Glomerular endothelial cell (primary cell): Measurements from ENCODE around the gene ZBTB22. TPM values are rescaled to one million over a fixed set of nuclear protein-coding genes. Genes with fewer than 3 reads are reported as not detected.
"Not testable (repeated sequence)": the region's sequence is repeated elsewhere in the genome, so short reads cannot be mapped to it uniquely, and the experiment has no call there.

Experiments
- DNase-seq: peaks from one replicate; pipeline ENCODE4 v3.0.0-alpha.2; 2011; ENCODE audit warnings: low read depth, low spot score; ENCODE audit errors: extremely low read depth
- total RNA-seq: library from RNA; depleted of rRNA; stranded (reverse); fragments of >200 nt; gene quantifications from 2 replicates; pipeline ENCODE4 v1.2.3, GENCODE V29; 2015

The ZBTB22 gene
- total RNA-seq, 1 donor from 2014 or later: 11.0 TPM

DNA sequence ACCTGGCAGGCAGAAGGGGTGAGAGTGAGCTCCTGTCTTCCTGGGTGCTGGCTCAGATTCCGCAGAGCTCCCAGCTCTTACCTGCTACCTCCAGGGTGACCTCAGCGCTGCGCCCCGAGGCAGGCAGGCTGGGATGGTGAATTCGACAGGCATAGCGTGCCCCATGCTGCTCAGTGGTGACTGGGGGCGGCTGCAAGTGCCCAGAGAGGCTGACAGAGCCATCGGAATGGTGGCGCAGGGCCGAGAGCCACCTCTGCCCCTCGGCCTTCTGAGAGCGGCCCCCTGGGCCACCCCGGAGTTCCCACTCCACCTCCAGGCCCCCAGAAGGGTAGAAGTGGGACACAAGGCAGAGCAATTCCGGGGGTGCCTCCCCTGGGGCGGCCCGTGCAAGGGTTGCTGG lies 13.3 kb downstream of the ZBTB22 start:
- no peak for DNase-seq

DNA sequence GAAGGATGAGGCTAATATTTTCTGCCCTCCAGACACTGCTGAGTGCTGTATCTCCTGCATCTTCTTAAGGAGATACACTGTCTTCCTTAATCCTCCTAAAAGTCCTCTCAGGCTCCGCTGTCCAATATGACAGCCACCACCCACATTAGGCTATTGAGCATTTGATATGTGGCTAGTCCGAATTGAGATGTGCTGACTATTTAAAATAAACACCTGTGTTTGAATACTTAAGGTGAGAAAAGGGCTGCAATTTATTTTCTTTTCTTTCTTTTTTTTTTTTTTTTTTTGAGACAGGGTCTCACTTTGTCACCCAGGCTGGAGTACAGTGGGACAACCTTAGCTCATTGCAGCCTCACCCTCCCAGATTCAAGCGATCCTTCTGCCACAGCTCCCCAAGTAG lies 15.7 kb downstream of the ZBTB22 start:
- no peak for DNase-seq

- DNase-seq: peak; percentile 55
These were observed 18.2 kb downstream of the ZBTB22 start for GRCh38 chr6:33299237-33299944.

- no peak for DNase-seq
These were observed 18.7 kb downstream of the ZBTB22 start, which contains the start of gene RGL2 for GRCh38 chr6:33298773-33299236. Gene RGL2 (minus strand): TSS chr6:33298942. CDS start chr6:33298610, 332 bp downstream.

- no peak for DNase-seq
These were observed 19.4 kb downstream of the ZBTB22 start for GRCh38 chr6:33297956-33298772.

DNA sequence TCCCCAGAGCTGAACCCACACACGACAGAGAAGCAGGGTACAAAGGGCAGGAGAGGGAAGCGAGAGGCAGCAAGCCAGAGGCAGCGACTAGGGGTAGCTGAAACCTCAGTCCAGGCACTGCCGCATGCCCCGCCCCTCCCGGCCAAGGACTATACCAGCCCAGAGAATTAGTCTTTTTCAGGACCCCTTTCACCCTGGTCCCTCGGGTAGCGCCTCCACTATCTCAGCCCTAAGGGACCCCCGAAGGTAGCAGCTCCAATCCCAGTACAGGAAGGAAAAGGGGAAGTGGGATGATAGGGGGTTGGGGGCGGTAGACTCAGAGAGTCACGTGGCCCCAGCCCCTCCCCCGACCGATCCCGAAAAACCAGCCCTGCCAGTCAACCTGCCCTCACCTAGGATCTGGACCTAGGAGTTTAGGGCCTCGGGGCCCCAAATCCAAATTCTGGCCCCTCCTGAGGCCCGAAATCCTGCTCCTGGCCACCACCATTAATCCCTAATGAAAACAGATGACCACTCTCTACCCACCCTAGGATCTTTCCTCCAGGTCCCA lies 20.1 kb downstream of the ZBTB22 start:
- DNase-seq: no peak

DNA sequence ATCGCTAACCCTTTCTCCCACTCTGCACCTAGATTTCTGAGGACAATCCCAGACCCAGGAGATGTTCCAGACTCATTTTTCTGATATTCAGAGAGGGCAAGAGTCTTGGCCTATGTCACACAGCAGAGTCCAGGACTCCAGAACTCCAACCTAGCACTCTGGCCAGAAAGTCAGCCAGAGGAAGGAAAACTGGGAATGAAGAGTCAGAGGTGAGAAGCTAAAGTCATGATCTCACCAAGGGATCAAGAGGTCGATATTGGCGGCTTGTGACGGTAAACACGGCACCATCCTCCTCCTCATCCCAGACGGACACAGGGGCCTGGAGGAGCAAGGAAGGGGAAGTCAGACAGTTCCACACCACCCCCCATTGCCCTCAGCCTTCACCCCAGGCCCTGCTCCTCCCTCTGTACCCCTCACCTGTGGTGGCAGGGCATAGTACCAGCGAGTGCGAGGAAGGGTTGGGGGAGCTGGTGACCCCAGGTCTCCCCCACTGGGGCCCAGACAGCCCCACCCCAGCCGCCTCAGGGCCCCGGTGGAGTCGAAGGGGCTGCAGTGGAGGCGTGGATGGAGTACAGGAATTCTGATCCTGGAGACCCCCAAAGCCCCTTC lies 20.6 kb downstream of the ZBTB22 start:
- no peak for DNase-seq

GRCh38 chr6:33295621-33296369 lies 21.7 kb downstream of the ZBTB22 start:
- DNase-seq: no peak

GRCh38 chr6:33294086-33294823 lies 23.3 kb downstream of the ZBTB22 start:
- no peak for DNase-seq

DNA sequence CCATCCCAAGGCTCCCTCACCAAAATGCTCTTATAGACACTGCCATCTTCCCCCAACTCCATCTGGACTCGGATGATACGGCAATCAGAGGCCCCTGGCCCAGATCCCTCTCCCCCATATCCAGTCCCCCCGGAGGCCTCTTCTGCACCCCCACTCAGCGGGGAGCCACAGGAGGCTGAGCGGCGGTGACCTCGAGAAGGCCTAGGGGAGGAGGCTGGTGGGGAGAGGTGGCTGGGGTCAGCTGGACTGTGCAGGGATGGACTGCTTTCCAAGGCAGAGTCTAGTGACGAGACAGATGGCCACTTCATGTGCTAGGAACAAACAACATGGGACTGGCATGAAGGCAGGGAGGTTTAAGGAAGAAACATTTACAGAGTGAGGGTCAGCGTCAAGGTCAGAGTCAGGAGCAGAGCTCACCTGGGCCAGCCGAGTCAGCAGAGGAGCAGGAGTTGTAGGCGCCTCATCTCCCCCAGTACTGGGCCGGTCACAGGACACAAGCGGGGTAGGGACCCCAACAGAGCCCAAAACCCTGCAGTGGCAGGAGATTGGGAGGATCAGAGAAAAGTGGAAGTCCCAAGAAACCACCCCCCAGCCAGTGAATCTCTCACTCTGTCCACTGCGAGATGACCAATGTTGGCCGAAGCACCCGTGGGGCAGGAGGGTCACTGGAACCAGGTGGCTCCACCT lies 24.4 kb downstream of the ZBTB22 start:
- DNase-seq: no peak

DNA sequence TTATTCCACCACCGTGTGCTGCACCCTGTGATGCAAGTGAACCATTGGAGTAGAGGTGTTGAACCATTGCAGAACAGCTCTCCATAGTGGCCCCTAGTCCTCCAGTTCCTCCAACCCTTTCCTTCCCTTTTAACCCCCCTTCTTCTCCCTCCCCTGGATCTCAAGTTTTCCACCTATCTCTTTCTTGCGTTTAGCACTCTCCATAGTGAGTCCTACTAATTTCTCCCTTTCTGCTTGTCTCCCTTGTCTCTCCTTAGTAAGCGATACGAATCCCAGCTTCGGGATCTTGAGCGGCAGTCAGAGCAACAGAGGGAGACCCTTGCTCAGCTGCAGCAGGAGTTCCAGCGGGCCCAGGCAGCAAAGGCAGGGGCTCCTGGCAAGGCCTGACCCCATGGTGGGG lies 27.1 kb downstream of the ZBTB22 start:
- DNase-seq: no peak

GRCh38 chr6:33289784-33290315 lies 27.7 kb downstream of the ZBTB22 start:
- no peak for DNase-seq

DNA sequence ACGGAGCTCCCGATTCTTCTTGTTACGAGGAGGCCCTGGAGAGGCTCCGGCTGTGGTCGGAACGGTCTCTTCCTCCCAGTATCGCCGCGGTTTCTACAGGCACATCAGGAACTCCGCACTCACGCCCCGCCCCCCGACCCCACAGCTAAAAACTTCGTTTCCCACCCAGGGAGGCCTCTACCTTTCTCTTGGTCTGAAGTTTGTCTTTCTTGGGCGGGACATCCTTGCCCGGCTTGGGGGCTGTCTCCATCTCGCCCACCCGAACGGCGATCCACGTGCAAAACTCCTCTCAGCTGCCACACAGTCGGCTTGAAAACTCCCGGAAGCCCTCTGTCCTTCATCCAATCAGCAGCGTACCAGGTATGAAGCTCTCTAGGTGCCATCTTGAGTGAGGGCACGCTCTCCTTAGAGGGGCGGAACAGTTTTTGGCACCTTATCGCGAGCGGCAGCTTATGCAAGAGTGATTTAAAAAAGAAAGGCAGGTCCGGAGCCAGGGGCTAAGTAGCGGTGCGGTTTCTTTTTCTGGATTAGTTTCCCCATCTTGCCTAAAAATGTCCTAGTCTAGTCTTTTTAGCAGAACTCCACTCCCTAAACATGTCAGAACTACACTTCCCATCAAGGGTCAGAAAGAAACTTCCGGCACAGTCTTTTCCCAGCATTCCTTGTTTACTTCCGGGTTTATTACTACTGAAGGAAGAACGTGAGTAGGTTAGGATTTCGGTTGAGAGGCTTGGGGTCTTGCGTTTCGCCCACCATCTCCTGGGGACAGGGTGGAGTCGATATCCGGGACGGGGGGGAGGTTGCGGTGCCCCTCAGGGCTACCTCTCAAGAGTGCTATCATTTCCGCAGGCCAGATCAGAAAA lies 28.4 kb downstream of the ZBTB22 start, which contains the start of the genes PFDN6 and WDR46:
Gene PFDN6 (plus strand): TSS at position 681 of the 863 bp plus-strand sequence. CDS start 256 bp downstream, outside the sequence.
Gene WDR46 (minus strand): TSS at position 319 of the 863 bp plus-strand sequence. CDS start 69 bp downstream, at position 250.
- peak; percentile 78 for DNase-seq

DNA sequence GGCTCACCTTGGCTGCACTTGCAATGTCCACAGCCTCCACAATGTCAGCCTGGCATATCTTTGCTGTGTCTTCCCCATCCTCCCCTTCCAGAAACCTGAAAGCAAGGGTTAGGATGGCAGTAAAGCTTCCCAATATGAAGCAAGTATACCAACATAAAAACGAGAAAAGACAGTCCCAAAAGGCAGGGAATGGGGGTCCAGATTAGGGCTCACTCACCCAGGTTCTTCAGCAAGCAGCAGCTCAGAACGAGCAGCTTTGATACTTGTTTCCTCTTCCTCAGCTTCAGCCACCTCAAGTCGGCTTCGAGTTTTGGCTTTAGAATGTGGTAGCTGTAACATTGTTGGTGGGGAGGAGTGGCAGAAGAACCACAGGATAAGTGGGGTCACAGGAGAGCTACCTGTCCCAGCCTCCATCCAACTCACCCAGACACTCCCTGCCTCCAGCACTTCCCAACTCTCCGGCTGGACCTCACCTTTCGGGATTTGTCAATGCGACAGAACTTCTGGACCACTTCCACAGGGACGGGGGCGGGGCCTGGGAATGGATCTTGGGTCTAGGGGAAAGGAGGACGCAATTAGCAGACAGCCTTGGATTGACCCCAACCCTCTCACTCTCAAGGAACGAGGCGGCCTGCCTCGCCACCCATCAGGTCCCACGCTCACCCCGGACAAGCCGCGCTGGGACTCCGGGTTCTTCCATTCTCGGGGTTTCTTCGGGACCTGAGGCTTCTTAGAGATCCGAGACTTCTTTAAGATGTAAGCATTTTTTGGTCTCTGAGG lies 29.2 kb downstream of the ZBTB22 start:
- DNase-seq: no peak

DNA sequence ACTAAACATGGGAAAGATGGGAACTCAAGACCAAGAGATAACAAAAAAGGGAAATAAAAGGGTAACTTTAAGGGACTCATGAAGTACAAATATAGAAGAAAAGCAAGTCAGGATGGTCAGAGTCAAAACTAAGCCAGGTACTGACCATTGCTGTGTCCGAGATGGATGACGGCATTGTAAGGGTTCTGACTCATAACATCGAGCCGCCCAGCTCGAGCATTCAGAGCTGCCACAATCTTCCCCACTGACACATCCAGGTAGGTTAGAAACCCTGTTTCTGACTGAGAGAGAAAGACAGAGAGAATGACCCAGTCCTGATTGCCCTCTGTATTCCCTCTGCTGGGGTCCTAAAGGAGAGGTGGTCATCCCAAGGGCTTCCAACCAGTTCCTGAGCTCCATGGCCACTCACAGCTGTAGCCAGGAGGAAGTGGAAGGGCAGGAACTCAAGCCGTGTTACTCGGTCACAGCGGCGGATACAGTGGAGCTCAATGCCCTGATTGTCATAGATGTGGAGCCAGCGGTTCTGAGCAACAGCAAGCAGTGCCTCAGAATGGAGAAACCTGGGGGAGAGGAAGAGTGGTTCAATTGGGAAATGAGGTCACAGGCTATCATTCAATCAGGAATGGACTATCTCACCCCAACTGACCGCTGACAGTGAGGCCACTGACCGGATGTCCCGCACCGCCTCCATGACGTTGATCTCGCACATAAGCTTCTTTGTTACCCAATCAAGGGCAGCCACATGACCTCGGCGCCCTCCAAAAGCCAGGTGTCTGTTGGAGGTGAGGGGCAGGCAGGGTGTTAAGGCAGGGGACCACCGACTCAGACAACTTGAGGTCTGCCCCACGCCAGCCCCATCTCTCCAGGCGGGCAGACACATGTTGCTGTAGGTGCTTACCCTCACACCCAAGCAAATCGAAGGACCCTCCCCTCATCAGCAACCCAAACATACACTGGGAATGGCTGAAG lies 30.3 kb downstream of the ZBTB22 start:
- DNase-seq: no peak

GRCh38 chr6:33285214-33285613 lies 32.3 kb downstream of the ZBTB22 start:
- DNase-seq: not testable (repeated sequence)
